ENCODE data around the gene PHLPP2.
A peak's percentile ranks its signal among the peaks of the same experiment; 100 is the strongest.

PHLPP2 gene

GRCh38 chr16:71724320-71724751 lies at the start of gene PHLPP2:
TSS of gene PHLPP2 (minus strand) at chr16:71724701. CDS start at chr16:71714795, 9,906 bp downstream.
- DNase-seq: no peak

- no peak for DNase-seq
Measured at GRCh38 chr16:71771571-71771970, 47.1 kb upstream of the PHLPP2 start.

GRCh38 chr16:71769222-71769621 lies 44.7 kb upstream of the PHLPP2 start:
- no peak for DNase-seq

GRCh38 chr16:71767060-71767900 lies 42.8 kb upstream of the PHLPP2 start:
- no peak for DNase-seq

- no peak for DNase-seq
Measured at GRCh38 chr16:71762186-71762585, 37.7 kb upstream of the PHLPP2 start.

GRCh38 chr16:71761097-71761496 lies 36.6 kb upstream of the PHLPP2 start:
- DNase-seq: no peak

- DNase-seq: no peak
Measured at GRCh38 chr16:71758293-71758760, 33.8 kb upstream of the PHLPP2 start.

GRCh38 chr16:71754652-71755051 lies 30.2 kb upstream of the PHLPP2 start:
- no peak for DNase-seq

GRCh38 chr16:71754108-71754507 lies 29.6 kb upstream of the PHLPP2 start:
- DNase-seq: no peak

GRCh38 chr16:71748226-71748625 lies 23.7 kb upstream of the PHLPP2 start:
- no peak for DNase-seq

- peak in 1 of 2 donors; percentile 27 for DNase-seq
Measured at GRCh38 chr16:71746442-71747046, 22.0 kb upstream of the PHLPP2 start.

GRCh38 chr16:71738855-71739254 lies 14.4 kb upstream of the PHLPP2 start:
- DNase-seq: no peak

- DNase-seq: no peak
Measured at GRCh38 chr16:71737501-71737900, 13.0 kb upstream of the PHLPP2 start.

GRCh38 chr16:71734511-71734910 lies 10.0 kb upstream of the PHLPP2 start:
- DNase-seq: no peak

- no peak for DNase-seq
Measured at GRCh38 chr16:71732587-71732986, 8.1 kb upstream of the PHLPP2 start.

GRCh38 chr16:71727551-71728324 lies 3.2 kb upstream of the PHLPP2 start:
- no peak for DNase-seq

- DNase-seq: peak in 1 of 2 donors; percentile 37
Measured at GRCh38 chr16:71726476-71727315, 2.2 kb upstream of the PHLPP2 start.

GRCh38 chr16:71723537-71724319 lies 773 bp downstream of the PHLPP2 start:
- peak in 1 of 2 donors; percentile 42 for DNase-seq

- DNase-seq: peak in 1 of 2 donors; percentile 52
Measured at GRCh38 chr16:71722801-71723536, 1.5 kb downstream of the PHLPP2 start.

GRCh38 chr16:71721066-71721740 lies 3.3 kb downstream of the PHLPP2 start:
- no peak for DNase-seq
